ENCODE data around the gene PRKN.

- TF ChIP-seq CTCF (IDR thresholded peaks at IDR 0.05; ENCODE audit: insufficient read depth, low read length) (no peak), POLR2AphosphoS5 (IDR thresholded peaks at IDR 0.05; ENCODE audit: low read depth) (no peak), GABPA (IDR thresholded peaks at IDR 0.05; ENCODE audit: low read depth) (no peak)
Observed at GRCh38 chr6:161403717-161404116, 1323.8 kb downstream of the PRKN start.
